Activated naive CD4-positive, alpha-beta T cell treated with anti-CD3 and anti-CD28 coated beads, Interleukin-2, amount 10 ng/mL, durations not matched to agents 7 days and 5 days (primary cell): ENCODE measurements around the gene BICDL2.
A peak's percentile ranks its signal among the peaks of the same experiment; 100 is the strongest.
"Not testable (repeated sequence)": the region's sequence is repeated elsewhere in the genome, so short reads cannot be mapped to it uniquely, and the experiment has no call there.

Experiments used
- CTCF ChIA-PET: fragments of 350-600 bp; sonication (Branson Sonifier 250); formaldehyde crosslinking; loops from one replicate; lab custom pipeline; 2021; ENCODE audit warnings: antibody characterized with exemption; lab: Charles Lee
- DNase-seq: peaks from one replicate; pipeline ENCODE4 v3.0.0-alpha.2; 2020
- H3K27ac Mint-ChIP-seq: one replicate; pipeline ENCODE4 v1.8.0; 2021; ENCODE audit warnings: mild to moderate bottlenecking, moderate library complexity, mixed read lengths
- H3K27me3 Mint-ChIP-seq: one replicate; pipeline ENCODE4 v1.8.0; 2021; ENCODE audit warnings: mild to moderate bottlenecking, mixed read lengths
- H3K36me3 Mint-ChIP-seq: one replicate; pipeline ENCODE4 v1.8.0; 2021; ENCODE audit warnings: mixed read lengths
- H3K4me1 Mint-ChIP-seq: one replicate; pipeline ENCODE4 v1.8.0; 2021; ENCODE audit warnings: mixed read lengths
- H3K4me3 Mint-ChIP-seq: one replicate; pipeline ENCODE4 v1.8.0; 2021; ENCODE audit warnings: mild to moderate bottlenecking, moderate library complexity, mixed read lengths
- H3K9me3 Mint-ChIP-seq: one replicate; pipeline ENCODE4 v1.8.0; 2021; ENCODE audit warnings: mixed read lengths

The BICDL2 gene

GRCh38 chr16:3072576-3073263, 36.0 kb upstream of the BICDL2 start:
- Mint-ChIP-seq H3K4me1 (peaks cover 95% of the 10 kb centered on the region), H3K4me3 (peak overlapping the region; percentile 74), H3K27ac (peak overlapping the region; percentile 100), H3K36me3 (peaks cover 45% of the 10 kb centered on the region)
- H3K9me3 Mint-ChIP-seq, H3K27me3 Mint-ChIP-seq: not testable (repeated sequence)
- CTCF ChIA-PET: interaction anchor here (3.7 kb wide), 1 partner anchor 58 kb away, joined by 21 read pairs; no protein-coding TSS in a partner anchor
- DNase-seq: peak; percentile 78

GRCh38 chr16:3072148-3072547, 35.4 kb upstream of the BICDL2 start:
- CTCF ChIA-PET, H3K27me3 Mint-ChIP-seq: not testable (repeated sequence)
- H3K36me3 Mint-ChIP-seq: peaks cover 48% of the 10 kb centered on the region

GRCh38 chr16:3071655-3072054, 34.9 kb upstream of the BICDL2 start:
- Mint-ChIP-seq H3K27me3 (no peaks in the 10 kb centered on the region), H3K4me3 (peak overlapping the region; percentile 54), H3K4me1 (peaks cover 91% of the 10 kb centered on the region), H3K36me3 (peaks cover 51% of the 10 kb centered on the region), H3K27ac (peak overlapping the region; percentile 100), H3K9me3 (no peaks in the 10 kb centered on the region)
- DNase-seq: no peak
- CTCF ChIA-PET: interaction anchor here (1.5 kb wide), 1 partner anchor 58 kb away, joined by 4 read pairs; no protein-coding TSS in a partner anchor

More at GRCh38 chr16:3072148-3072547, 35.4 kb upstream of the BICDL2 start:
- H3K27ac Mint-ChIP-seq: peak overlapping the region; percentile 100
- peak overlapping the region; percentile 54 for H3K4me3 Mint-ChIP-seq
- not testable (repeated sequence) for H3K9me3 Mint-ChIP-seq
- peaks cover 94% of the 10 kb centered on the region for H3K4me1 Mint-ChIP-seq
- DNase-seq: peak; percentile 54

GRCh38 chr16:3070608-3071111, 33.9 kb upstream of the BICDL2 start:
- Mint-ChIP-seq H3K36me3 (peaks cover 60% of the 10 kb centered on the region), H3K27ac (peak overlapping the region; percentile 100), H3K9me3 (no peaks in the 10 kb centered on the region), H3K4me3 (no peak overlapping the region), H3K4me1 (peaks cover 82% of the 10 kb centered on the region), H3K27me3 (no peaks in the 10 kb centered on the region)
- CTCF ChIA-PET: interaction anchor here (1.5 kb wide), 1 partner anchor 59 kb away, joined by 4 read pairs; no protein-coding TSS in a partner anchor
- DNase-seq: no peak

- not testable (repeated sequence) for H3K27me3 Mint-ChIP-seq, H3K9me3 Mint-ChIP-seq, DNase-seq
- H3K27ac Mint-ChIP-seq: peak overlapping the region; percentile 100
- peak overlapping the region; percentile 60 for H3K4me3 Mint-ChIP-seq
- peaks cover 58% of the 10 kb centered on the region for H3K36me3 Mint-ChIP-seq
- CTCF ChIA-PET: interaction anchor here (1.7 kb wide), 1 partner anchor 10 kb away, joined by 4 read pairs; no protein-coding TSS in a partner anchor
- peaks cover 82% of the 10 kb centered on the region for H3K4me1 Mint-ChIP-seq
Measured at GRCh38 chr16:3069146-3069545, 32.4 kb upstream of the BICDL2 start.

- DNase-seq: peak; percentile 61
- peak overlapping the region; percentile 100 for H3K27ac Mint-ChIP-seq
- H3K4me1 Mint-ChIP-seq: peaks cover 80% of the 10 kb centered on the region
- H3K4me3 Mint-ChIP-seq: peak overlapping the region; percentile 95
- H3K27me3 Mint-ChIP-seq: no peaks in the 10 kb centered on the region
- no peaks in the 10 kb centered on the region for H3K9me3 Mint-ChIP-seq
- peaks cover 58% of the 10 kb centered on the region for H3K36me3 Mint-ChIP-seq
- CTCF ChIA-PET: interaction anchor here (0.9 to 1.7 kb wide), 2 partner anchors 9 to 18 kb away, joined by 3 to 4 read pairs; no protein-coding TSS in a partner anchor
Measured at GRCh38 chr16:3068487-3068886, 31.7 kb upstream of the BICDL2 start.

- no peaks in the 10 kb centered on the region for H3K27me3 Mint-ChIP-seq
- peak overlapping the region; percentile 95 for H3K4me3 Mint-ChIP-seq
- peaks cover 81% of the 10 kb centered on the region for H3K4me1 Mint-ChIP-seq
- H3K36me3 Mint-ChIP-seq: peaks cover 50% of the 10 kb centered on the region
- no peak for DNase-seq
- CTCF ChIA-PET: interaction anchor here (1.2 to 7.0 kb wide), 3 partner anchors 35 to 64 kb away, joined by 3 to 67 read pairs (median 3); no protein-coding TSS in a partner anchor
- peak overlapping the region; percentile 94 for H3K27ac Mint-ChIP-seq
- H3K9me3 Mint-ChIP-seq: no peaks in the 10 kb centered on the region
Measured at GRCh38 chr16:3066440-3066748, 29.6 kb upstream of the BICDL2 start.

- Mint-ChIP-seq H3K4me1 (peaks cover 79% of the 10 kb centered on the region), H3K36me3 (peaks cover 49% of the 10 kb centered on the region), H3K9me3 (no peaks in the 10 kb centered on the region), H3K4me3 (peak overlapping the region; percentile 95), H3K27ac (peak overlapping the region; percentile 94), H3K27me3 (no peaks in the 10 kb centered on the region)
- CTCF ChIA-PET: interaction anchor here (1.2 to 7.0 kb wide), 5 partner anchors 9 to 64 kb away, joined by 3 to 67 read pairs (median 7); partner anchors contain the start of gene ZSCAN10
- DNase-seq: peak; percentile 47
Measured at GRCh38 chr16:3065742-3066439, 29.1 kb upstream of the BICDL2 start.

- Mint-ChIP-seq H3K9me3 (no peaks in the 10 kb centered on the region), H3K36me3 (peaks cover 46% of the 10 kb centered on the region), H3K27me3 (no peaks in the 10 kb centered on the region), H3K27ac (peak within 1 kb of the TSS; percentile 94), H3K4me1 (peaks cover 78% of the 10 kb centered on the region), H3K4me3 (peak within 1 kb of the TSS; percentile 95)
- CTCF ChIA-PET: interaction anchor here (1.2 to 7.0 kb wide), 4 partner anchors 9 to 65 kb away, joined by 3 to 67 read pairs (median 9); partner anchors contain the start of gene ZSCAN10
- DNase-seq: peak; percentile 81
Measured at GRCh38 chr16:3065069-3065741, 28.5 kb upstream of the BICDL2 start, which contains the start of gene IL32. TSS of gene IL32 (plus strand) at chr16:3065640. CDS start at chr16:3065812, 172 bp downstream.

- DNase-seq: no peak
- CTCF ChIA-PET: interaction anchor here (0.9 to 7.0 kb wide), 7 partner anchors 11 to 102 kb away, joined by 3 to 67 read pairs (median 5); partner anchors contain the start of gene ZSCAN10
- Mint-ChIP-seq H3K36me3 (peaks cover 34% of the 10 kb centered on the region), H3K9me3 (no peaks in the 10 kb centered on the region), H3K4me3 (peak overlapping the region; percentile 95), H3K27ac (peak overlapping the region; percentile 94), H3K4me1 (peaks cover 74% of the 10 kb centered on the region), H3K27me3 (no peaks in the 10 kb centered on the region)
Measured at GRCh38 chr16:3063625-3064386, 27.1 kb upstream of the BICDL2 start.

GRCh38 chr16:3062553-3062952, 25.8 kb upstream of the BICDL2 start:
- no peak overlapping the region for H3K4me3 Mint-ChIP-seq
- DNase-seq: no peak
- H3K27ac Mint-ChIP-seq: no peak overlapping the region
- H3K4me1 Mint-ChIP-seq: peaks cover 67% of the 10 kb centered on the region
- no peaks in the 10 kb centered on the region for H3K9me3 Mint-ChIP-seq
- CTCF ChIA-PET: interaction anchor here (0.8 to 7.0 kb wide), 4 partner anchors 36 to 103 kb away, joined by 3 to 67 read pairs (median 7); partner anchors contain the start of gene ZSCAN10
- H3K27me3 Mint-ChIP-seq: no peaks in the 10 kb centered on the region
- H3K36me3 Mint-ChIP-seq: peaks cover 23% of the 10 kb centered on the region

GRCh38 chr16:3060339-3061127, 23.8 kb upstream of the BICDL2 start:
- Mint-ChIP-seq H3K27me3 (no peaks in the 10 kb centered on the region), H3K36me3 (peaks cover 19% of the 10 kb centered on the region), H3K27ac (peak overlapping the region; percentile 91), H3K9me3 (no peaks in the 10 kb centered on the region), H3K4me1 (peaks cover 79% of the 10 kb centered on the region), H3K4me3 (peak overlapping the region; percentile 96)
- CTCF ChIA-PET: interaction anchor here (1.0 to 7.0 kb wide), 12 partner anchors 16 to 107 kb away, joined by 3 to 131 read pairs (median 20); partner anchors contain the start of genes ZNF213 and ZSCAN10
- DNase-seq: no peak
